Measurements from ENCODE around the gene MRNIP.
"Not testable (repeated sequence)": the region's sequence is repeated elsewhere in the genome, so short reads cannot be mapped to it uniquely, and the experiment has no call there.

The MRNIP gene

DNA sequence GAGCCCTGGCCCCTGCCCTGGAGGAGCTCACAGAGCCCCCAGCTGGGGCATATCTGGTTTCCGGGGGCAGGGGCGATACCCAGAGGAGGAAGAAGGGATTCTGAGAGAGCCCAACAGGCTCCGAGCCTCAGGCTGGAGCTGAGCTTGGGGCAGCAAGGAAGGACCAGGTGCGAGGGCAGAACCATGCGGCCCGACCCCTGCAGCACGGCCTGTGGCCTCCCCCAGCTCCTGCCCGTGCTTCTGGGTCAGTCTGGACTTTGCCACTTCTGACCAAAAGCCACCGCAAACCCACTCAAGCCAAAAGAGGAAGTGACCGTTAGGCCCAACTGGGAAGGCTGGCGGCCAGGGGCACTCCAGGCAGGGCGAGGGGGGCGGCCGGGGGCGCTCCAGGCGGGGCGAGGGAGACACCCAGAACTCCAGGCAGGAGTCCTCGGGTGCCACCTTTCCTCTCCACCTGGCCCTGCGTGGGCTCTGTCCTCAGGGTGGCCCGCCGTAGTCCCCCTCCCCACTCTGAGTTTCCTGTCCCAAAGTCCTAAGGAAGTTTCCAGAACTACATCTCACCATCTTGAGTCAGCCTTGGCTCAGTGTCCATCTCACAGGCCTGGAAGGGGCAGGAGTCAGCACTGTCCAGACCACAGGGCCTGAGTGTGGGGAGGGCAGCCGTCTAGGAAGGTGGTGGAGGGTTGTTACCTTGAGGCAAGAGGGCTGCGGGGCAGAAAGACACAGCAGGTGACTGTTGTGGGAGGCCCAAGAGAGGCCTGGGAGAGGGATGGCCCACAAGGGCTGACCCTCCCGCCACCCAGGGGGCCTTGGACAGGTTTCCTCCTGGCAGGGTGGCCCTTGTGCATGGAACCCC lies 65.8 kb downstream of the MRNIP start:
- DNase-seq (ENCODE audit: low read depth in 2 of 2) = no peak

DNA sequence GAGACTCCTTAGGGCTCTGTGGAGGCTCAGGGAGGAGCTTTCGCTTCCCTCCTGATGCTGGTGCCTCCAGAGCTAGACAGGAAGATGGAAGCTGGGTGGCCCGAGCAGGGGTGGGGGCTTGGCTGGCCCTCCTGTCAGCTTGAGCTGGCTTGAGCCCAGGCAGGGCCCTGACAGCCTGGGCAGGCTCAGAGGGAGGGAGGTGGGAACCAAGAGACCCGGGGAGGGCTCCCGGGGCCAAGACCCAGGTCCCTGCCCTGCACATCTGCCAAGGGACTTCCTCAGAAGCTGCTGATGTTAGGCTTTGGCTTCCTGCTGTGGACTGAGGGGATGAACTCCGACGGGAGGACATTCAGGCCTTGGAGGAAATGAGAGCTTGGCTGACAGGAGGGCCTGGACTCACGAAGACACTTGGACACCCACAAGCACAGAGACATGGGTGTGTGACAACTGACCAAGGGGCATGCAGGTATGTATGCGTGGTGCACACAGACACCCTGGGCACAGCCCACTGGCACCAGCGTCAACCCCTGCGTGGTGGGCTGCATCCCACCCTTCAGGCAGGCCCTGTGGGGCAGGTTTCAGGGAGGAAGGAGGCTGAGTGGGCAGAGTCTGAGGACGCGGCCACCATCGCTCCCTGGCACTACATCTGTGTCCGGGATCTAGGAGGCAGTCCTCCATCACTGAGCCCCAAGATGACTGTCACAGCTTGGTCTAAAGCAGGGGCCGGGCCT lies 66.6 kb downstream of the MRNIP start:
- no peak for DNase-seq (ENCODE audit: low read depth in 2 of 2)

DNA sequence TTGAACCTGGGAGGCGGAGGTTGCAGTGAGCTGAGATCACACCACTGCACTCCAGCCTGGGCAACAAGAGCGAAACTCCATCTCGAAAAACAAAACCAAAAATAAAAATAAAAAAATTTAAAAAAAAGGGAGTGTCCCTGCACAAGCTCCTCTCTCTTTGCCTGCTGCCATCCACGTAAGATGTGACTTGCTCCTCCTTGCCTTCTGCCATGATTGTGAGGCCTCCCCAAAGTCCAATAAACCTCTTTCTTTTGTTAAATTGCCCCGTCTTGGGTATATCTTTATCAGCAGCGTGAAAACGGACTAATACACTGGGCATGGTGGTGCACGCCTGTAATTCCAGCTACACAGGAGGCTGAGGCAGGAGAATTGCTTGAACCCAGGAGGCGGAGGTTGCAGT lies 69.3 kb downstream of the MRNIP start:
- DNase-seq (ENCODE audit: low read depth in 2 of 2) = not testable (repeated sequence)

- no peak for DNase-seq (ENCODE audit: low read depth in 2 of 2)
Observed at GRCh38 chr5:179788193-179788854, 70.3 kb downstream of the MRNIP start.
